ENCODE results near the gene PDZRN3. TPM values are rescaled to one million over a fixed set of nuclear protein-coding genes. Genes with fewer than 3 reads are reported as not detected.

The PDZRN3 gene
- total RNA-seq, 1 experiment from 2014 or later: 5.9 TPM

GRCh38 chr3:73403444-73403843 is 221.3 kb downstream of the PDZRN3 start:
- H3K23ac ChIP-seq (ENCODE audit: insufficient read length, low read depth, low read length): no peak overlapping the region
- no peak overlapping the region for H3T11ph ChIP-seq (ENCODE audit: low read length)
- no peak overlapping the region for H2AK5ac ChIP-seq (ENCODE audit: insufficient read length, low read length)
- H2BK20ac ChIP-seq (ENCODE audit: low read depth, low read length, poor library complexity, severe bottlenecking): no peak overlapping the region
- Mint-ChIP-seq H3K36me3 (ENCODE audit: insufficient read depth in 1 of 3, low read depth in 3 of 3) (peaks cover 0 to 18% (median 7%) of the 10 kb centered on the region in 3 experiments; a peak in 5 of 7 replicates), H3K4me3 (no peak overlapping the region), H3K27ac (no peak overlapping the region), H3K9me3 (no peaks in the 10 kb centered on the region), H3K4me1 (peaks cover 17 to 19% of the 10 kb centered on the region in 2 experiments), H3K27me3 (ENCODE audit: low read depth) (no peaks in the 10 kb centered on the region)
- H2BK5ac ChIP-seq (ENCODE audit: insufficient read length, low read length): no peak overlapping the region
- no peak overlapping the region for H3K56ac ChIP-seq (ENCODE audit: insufficient read length, low read depth, low read length)
- H4K91ac ChIP-seq (ENCODE audit: insufficient read length, low read depth, low read length): no peak overlapping the region
- no peak for TF ChIP-seq CTCF (conservative IDR thresholded peaks at IDR 0.05)
- no peak overlapping the region for H3K4ac ChIP-seq (ENCODE audit: low read depth, low read length)
- H3K9ac ChIP-seq (ENCODE audit: extremely low read depth, insufficient read length, low read length): no peak overlapping the region
- no peak overlapping the region for H3K14ac ChIP-seq (ENCODE audit: insufficient read depth, low read length)
- no peak overlapping the region for H2BK120ac ChIP-seq (ENCODE audit: low read depth, low read length, poor library complexity, severe bottlenecking)
- H2BK12ac ChIP-seq (ENCODE audit: insufficient read length, low read depth, low read length): no peak overlapping the region
- no peak overlapping the region for H3K18ac ChIP-seq (ENCODE audit: insufficient read length, low read depth, low read length)
- no peak overlapping the region for H4K8ac ChIP-seq (replicated peaks; ENCODE audit: insufficient read length, low read depth, low read length)
- no peak overlapping the region for H3K4me2 ChIP-seq (ENCODE audit: insufficient read depth, insufficient read length, low read length)
- no peaks in the 10 kb centered on the region for H3K23me2 ChIP-seq (ENCODE audit: insufficient read length, low read depth, low read length, poor library complexity, severe bottlenecking)
- DNase-seq: no peak
- H3K27ac ChIP-seq (ENCODE audit: insufficient read length, low read depth, low read length): no peak overlapping the region
- no peaks in the 10 kb centered on the region for H3K27me3 ChIP-seq (ENCODE audit: insufficient read depth, low read length)
- no CpG with 5 or more reads among the region's 3 CpGs for WGBS (ENCODE audit: extremely low coverage, insufficient read length, low lambda C conversion rate)
- no peaks in the 10 kb centered on the region for H3K9me3 ChIP-seq (ENCODE audit: control insufficient read depth, low read depth, low read length)
- H3K4me1 ChIP-seq (ENCODE audit: insufficient read depth, low read length): no peaks in the 10 kb centered on the region
- H3K79me1 ChIP-seq (ENCODE audit: insufficient read depth, low read depth, low read length, poor library complexity, severe bottlenecking): no peaks in the 10 kb centered on the region
- no peak overlapping the region for H2AFZ ChIP-seq (ENCODE audit: low read length)
- H4K5ac ChIP-seq (ENCODE audit: insufficient read length, low read depth, low read length): no peak overlapping the region
- no peaks in the 10 kb centered on the region for H3K79me2 ChIP-seq (ENCODE audit: insufficient read depth, low read length)
- no peaks in the 10 kb centered on the region for H4K20me1 ChIP-seq (ENCODE audit: control insufficient read depth, insufficient read depth, insufficient read length)
- no peak overlapping the region for H2BK15ac ChIP-seq (ENCODE audit: low read depth, low read length)

All from H9 (cell line).